Keratinocyte (primary cell): ENCODE data around the gene USP54. TPM values are rescaled to one million over a fixed set of nuclear protein-coding genes. Genes with fewer than 3 reads are reported as not detected.

ENCODE experiments used
- DNase-seq: peaks from one replicate; pipeline ENCODE4 v3.0.0-alpha.2; 2011; ENCODE audit warnings: low read depth, missing footprints, low spot score
- FAIRE-seq: peaks from 2 replicates; lab custom pipeline; 2011; peaks lifted over from hg19 to GRCh38; lab: Jason Lieb, UNC
- H2AFZ ChIP-seq: 2 replicates; pipeline ENCODE4 v1.6.0; 2012; ENCODE audit warnings: low read length, control low read depth, inconsistent platforms; ENCODE audit not compliant: control insufficient read depth
- H3K27ac ChIP-seq: 2 replicates; pipeline ENCODE4 v1.5.1; 2011; ENCODE audit warnings: low read length; ENCODE audit not compliant: control insufficient read depth, insufficient read depth
- H3K27me3 ChIP-seq: 3 replicates; pipeline ENCODE4 v1.6.0; 2011; ENCODE audit warnings: low read length; ENCODE audit not compliant: control insufficient read depth, insufficient read depth; ENCODE audit errors: extremely low read depth
- H3K36me3 ChIP-seq, 2 experiments: 2 replicates in 1 of 2; 3 replicates in 1 of 2; pipeline ENCODE4 v1.5.1; 2011; ENCODE audit warnings: low read length in 2 of 2, mild to moderate bottlenecking in 1 of 2; ENCODE audit not compliant: control insufficient read depth in 2 of 2, insufficient read depth in 2 of 2; ENCODE audit errors: extremely low read depth in 1 of 2
- H3K4me1 ChIP-seq: 3 replicates; pipeline ENCODE4 v1.5.1; 2011; ENCODE audit warnings: low read length; ENCODE audit not compliant: control insufficient read depth, insufficient read depth; ENCODE audit errors: extremely low read depth
- H3K4me2 ChIP-seq: 3 replicates; pipeline ENCODE4 v1.6.0; 2011; ENCODE audit warnings: low read depth, low read length; ENCODE audit not compliant: control insufficient read depth, insufficient read depth; ENCODE audit errors: extremely low read depth
- H3K4me3 ChIP-seq, 3 experiments: fragments of 200-600 bp in 1 of 3; sonication (generic) in 1 of 3; 2 replicates in 2 of 3; 3 replicates in 1 of 3; pipeline ENCODE4 v1.5.1; 2011 to 2016; ENCODE audit warnings: low read length in 3 of 3, mild to moderate bottlenecking in 3 of 3, control low read depth in 2 of 3, inconsistent platforms in 1 of 3, low read depth in 1 of 3, mixed read lengths in 1 of 3, mixed run types in 1 of 3, moderate library complexity in 1 of 3; ENCODE audit not compliant: control insufficient read depth in 2 of 3, insufficient read depth in 2 of 3; ENCODE audit errors: extremely low read depth in 1 of 3
- H3K79me2 ChIP-seq: 2 replicates; pipeline ENCODE4 v1.6.0; 2012; ENCODE audit warnings: low read length; ENCODE audit not compliant: control insufficient read depth, insufficient read depth
- H3K9ac ChIP-seq: 3 replicates; pipeline ENCODE4 v1.6.0; 2011; ENCODE audit warnings: low read length; ENCODE audit not compliant: control insufficient read depth, insufficient read depth; ENCODE audit errors: extremely low read depth
- H3K9me1 ChIP-seq: 3 replicates; pipeline ENCODE4 v1.6.0; 2011; ENCODE audit warnings: low read length; ENCODE audit not compliant: control insufficient read depth, insufficient read depth; ENCODE audit errors: extremely low read depth
- H3K9me3 ChIP-seq: 2 replicates; pipeline ENCODE4 v1.5.1; 2012; ENCODE audit warnings: low read depth, low read length; ENCODE audit not compliant: control insufficient read depth
- H4K20me1 ChIP-seq: 3 replicates; pipeline ENCODE4 v1.6.0; 2011; ENCODE audit warnings: low read length; ENCODE audit not compliant: control insufficient read depth, insufficient read depth; ENCODE audit errors: extremely low read depth
- CTCF ChIP-seq, 3 experiments: IDR thresholded peaks in 1 of 3; conservative IDR thresholded peaks in 1 of 3; optimal IDR thresholded peaks in 1 of 3; 2 replicates in 2 of 3; 3 replicates in 1 of 3; pipeline versions ENCODE3 to v1.5.1; 2011; ENCODE audit warnings: low read length in 3 of 3, mild to moderate bottlenecking in 3 of 3, moderate library complexity in 2 of 3, control low read depth in 1 of 3, inconsistent platforms in 1 of 3; ENCODE audit not compliant: insufficient read depth in 2 of 3; ENCODE audit errors: extremely low read depth in 1 of 3
- EZH2 ChIP-seq: IDR thresholded peaks from one replicate; pipeline ENCODE4 v1.6.1; 2012; ENCODE audit warnings: inconsistent platforms, mild to moderate bottlenecking, low read length, moderate library complexity
- dilution Hi-C: fragments of 300-500 bp; cut with MboI; formaldehyde crosslinking; loops from one replicate; pipeline ENCODE4 v1.7.0; 2020; ENCODE audit warnings: low sequenced_read_pairs; ENCODE audit not compliant: extremely low pct_ligation_motif_present
- polyA plus RNA-seq, 5 experiments: library from polyadenylated mRNA; depleted of rRNA in 3 of 5; stranded (reverse) in 3 of 5; stranded (forward) in 1 of 5; unstranded in 1 of 5; fragments of >200 nt; gene quantifications; 1 replicate in 1 of 5; 2 replicates in 3 of 5; 3 replicates in 1 of 5; pipeline versions ENCODE4 v1.2.1 to v1.2.3, GENCODE V29; 2011 to 2012; ENCODE audit warnings: missing spikeins in 2 of 5, low read depth in 1 of 5, low replicate concordance in 1 of 5

USP54 gene
- polyA plus RNA-seq, 1 donor (not counting 4 experiments of a cell fraction or from before 2014, with no cell fraction given) = 7.6 TPM

DNA sequence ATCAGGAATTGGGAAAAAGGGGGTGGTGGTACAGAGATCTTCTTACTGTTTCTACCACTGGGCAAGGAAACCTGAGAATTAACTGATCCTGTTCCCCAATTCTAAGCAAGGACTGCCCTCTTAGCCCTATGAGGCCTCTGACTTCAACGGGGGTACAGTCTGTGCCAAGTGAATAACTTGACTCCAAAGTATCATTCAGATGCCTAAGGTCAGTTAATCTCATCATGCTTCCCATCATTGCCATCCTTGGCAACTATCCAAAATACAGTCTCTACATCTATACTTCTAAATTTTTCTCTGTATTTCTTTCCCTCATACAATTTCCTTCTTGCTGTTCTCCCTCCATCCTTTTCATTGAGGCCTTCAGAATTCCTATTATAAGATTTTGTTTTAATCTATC is 105.8 kb downstream of the USP54 start:
- Histone ChIP-seq H3K4me2 (no peak overlapping the region), H3K9ac (no peak overlapping the region), H4K20me1 (no peaks in the 10 kb centered on the region), H2AFZ (no peak overlapping the region), H3K9me3 (no peaks in the 10 kb centered on the region), H3K79me2 (peaks cover 20% of the 10 kb centered on the region), H3K36me3 (peaks cover 1 to 3% of the 10 kb centered on the region in 2 experiments), H3K27me3 (no peaks in the 10 kb centered on the region), H3K4me3 (no peak overlapping the region), H3K9me1 (no peaks in the 10 kb centered on the region), H3K27ac (no peak overlapping the region), H3K4me1 (peaks cover 4% of the 10 kb centered on the region)
- no peak for DNase-seq
- FAIRE-seq = no peak
- dilution Hi-C loops = no loop called here
- TF ChIP-seq EZH2 (no peak), CTCF (optimal IDR thresholded peaks at IDR 0.05 in 1 of 3, IDR thresholded peaks at IDR 0.05 in 1 of 3, conservative IDR thresholded peaks at IDR 0.05 in 1 of 3; ENCODE audit: extremely low read depth in 1 of 3, insufficient read depth in 2 of 3, low read length in 3 of 3) (no peak)

DNA sequence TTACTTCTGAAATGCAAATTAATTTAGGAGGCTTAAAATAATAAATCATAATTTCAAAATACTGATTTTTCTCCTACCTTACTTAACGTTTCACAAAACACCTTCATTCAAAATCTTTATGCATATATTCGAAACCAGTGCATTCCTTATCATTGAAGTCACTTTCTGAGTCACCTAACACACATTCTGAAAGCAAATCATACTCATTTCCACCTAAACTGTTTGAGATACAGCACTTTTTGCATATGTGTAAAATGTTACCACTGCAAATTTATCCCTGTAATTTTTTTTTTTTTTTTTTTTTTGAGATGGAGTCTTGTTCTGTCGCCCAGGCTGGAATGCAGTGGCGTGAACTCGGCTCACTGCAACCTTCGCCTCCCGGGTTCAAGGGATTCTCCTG is 111.0 kb downstream of the USP54 start:
- no peak overlapping the region for H3K4me3 ChIP-seq
- no peak for TF ChIP-seq CTCF (optimal IDR thresholded peaks at IDR 0.05 in 1 of 3, IDR thresholded peaks at IDR 0.05 in 1 of 3, conservative IDR thresholded peaks at IDR 0.05 in 1 of 3; ENCODE audit: extremely low read depth in 1 of 3, insufficient read depth in 2 of 3, low read length in 3 of 3)
- no peak for TF ChIP-seq EZH2
- no peaks in the 10 kb centered on the region for H3K9me3 ChIP-seq
- no peak overlapping the region for H2AFZ ChIP-seq
- DNase-seq (peak; percentile 23), FAIRE-seq (no peak)
- H3K27ac ChIP-seq = peak overlapping the region; percentile 15
- H3K9me1 ChIP-seq = no peaks in the 10 kb centered on the region
- dilution Hi-C loops = no loop called here
- no peaks in the 10 kb centered on the region for H4K20me1 ChIP-seq
- H3K9ac ChIP-seq = no peak overlapping the region
- H3K79me2 ChIP-seq = peaks cover 3% of the 10 kb centered on the region
- peak overlapping the region; percentile 30 for H3K4me2 ChIP-seq
- H3K4me1 ChIP-seq = peaks cover 9% of the 10 kb centered on the region
- H3K27me3 ChIP-seq = no peaks in the 10 kb centered on the region
- peaks cover 3 to 6% of the 10 kb centered on the region in 2 experiments for H3K36me3 ChIP-seq
